ENCODE results near the gene DOCK2.

Gene DOCK2

DNA sequence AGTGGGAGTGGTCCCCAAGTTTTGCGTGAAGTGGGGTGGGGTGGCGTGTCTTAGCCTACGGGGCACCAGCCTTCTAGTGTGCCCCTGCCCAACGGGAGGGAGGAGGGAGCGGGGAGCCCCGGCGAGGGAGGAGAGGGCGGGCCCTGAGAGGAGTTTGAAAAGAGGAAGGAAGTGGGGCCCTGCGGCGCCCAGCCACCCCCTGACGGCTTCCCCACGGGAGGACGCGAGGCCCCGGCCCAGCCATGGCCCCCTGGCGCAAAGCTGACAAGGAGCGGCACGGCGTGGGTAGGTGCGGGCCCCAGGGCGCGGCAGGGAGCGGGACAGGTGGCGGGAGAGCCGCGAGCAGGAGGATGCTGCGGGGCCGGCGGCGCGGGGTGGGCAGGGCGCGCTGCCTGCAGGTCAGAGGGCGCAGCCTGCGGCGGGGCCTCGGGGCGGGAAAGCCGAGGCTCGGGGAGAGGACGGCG, at the start of gene DOCK2:
TSS of gene DOCK2 (plus strand) at position 191 of the 464 bp plus-strand sequence. CDS start at position 243, 52 bp downstream.
- Histone ChIP-seq H3K27ac (peak within 1 kb of the TSS; percentile 38), H3K9ac (peak within 1 kb of the TSS; percentile 42; the same call in 1 of the 2 replicates), H3K79me2 (ENCODE audit: insufficient read depth, low read depth) (no peaks in the 10 kb centered on the region), H2AFZ (ENCODE audit: low read depth) (peak within 1 kb of the TSS; percentile 59), H3K4me1 (ENCODE audit: low read depth, poor library complexity, severe bottlenecking) (no peaks in the 10 kb centered on the region), H3K4me2 (no peak within 1 kb of the TSS; the same call in 1 of the 2 replicates), H3K27me3 (ENCODE audit: insufficient read depth, low read depth) (no peaks in the 10 kb centered on the region), H3K4me3 (IDR thresholded peaks at IDR 0.05; ENCODE audit: insufficient read depth, low read depth, low read length) (no peak within 1 kb of the TSS), H4K20me1 (ENCODE audit: insufficient read depth) (no peaks in the 10 kb centered on the region), H3K36me3 (ENCODE audit: insufficient read depth) (no peaks in the 10 kb centered on the region)
- TF ChIP-seq, protein P1, sequence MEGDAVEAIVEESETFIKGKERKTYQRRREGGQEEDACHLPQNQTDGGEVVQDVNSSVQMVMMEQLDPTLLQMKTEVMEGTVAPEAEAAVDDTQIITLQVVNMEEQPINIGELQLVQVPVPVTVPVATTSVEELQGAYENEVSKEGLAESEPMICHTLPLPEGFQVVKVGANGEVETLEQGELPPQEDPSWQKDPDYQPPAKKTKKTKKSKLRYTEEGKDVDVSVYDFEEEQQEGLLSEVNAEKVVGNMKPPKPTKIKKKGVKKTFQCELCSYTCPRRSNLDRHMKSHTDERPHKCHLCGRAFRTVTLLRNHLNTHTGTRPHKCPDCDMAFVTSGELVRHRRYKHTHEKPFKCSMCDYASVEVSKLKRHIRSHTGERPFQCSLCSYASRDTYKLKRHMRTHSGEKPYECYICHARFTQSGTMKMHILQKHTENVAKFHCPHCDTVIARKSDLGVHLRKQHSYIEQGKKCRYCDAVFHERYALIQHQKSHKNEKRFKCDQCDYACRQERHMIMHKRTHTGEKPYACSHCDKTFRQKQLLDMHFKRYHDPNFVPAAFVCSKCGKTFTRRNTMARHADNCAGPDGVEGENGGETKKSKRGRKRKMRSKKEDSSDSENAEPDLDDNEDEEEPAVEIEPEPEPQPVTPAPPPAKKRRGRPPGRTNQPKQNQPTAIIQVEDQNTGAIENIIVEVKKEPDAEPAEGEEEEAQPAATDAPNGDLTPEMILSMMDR (conservative IDR thresholded peaks at IDR 0.05; ENCODE audit: low read depth, low read length): no peak

DNA sequence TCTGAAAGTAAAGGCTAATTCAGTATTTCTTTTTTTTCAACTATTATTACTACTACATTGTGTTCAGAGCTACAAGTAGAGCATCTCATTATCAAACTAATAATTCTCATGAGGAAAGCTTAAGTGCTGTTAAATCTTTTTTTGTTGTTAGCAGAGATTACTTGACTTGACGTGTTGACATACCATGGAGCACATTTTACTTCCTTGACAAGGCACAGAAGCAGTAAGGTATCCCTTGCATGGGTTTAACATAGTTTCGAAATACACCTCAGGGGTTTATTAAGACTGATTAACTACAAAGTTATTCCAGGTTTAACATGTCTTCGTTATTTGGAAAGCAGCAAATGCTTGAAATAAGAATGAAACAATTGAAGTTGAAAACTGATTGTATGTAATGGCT, 46.5 kb upstream of the DOCK2 start:
- H3K27ac ChIP-seq: no peak overlapping the region
- peaks cover 4% of the 10 kb centered on the region; the same call in 1 of the 2 replicates for H3K79me2 ChIP-seq (ENCODE audit: insufficient read depth, low read depth)
- no peaks in the 10 kb centered on the region for H4K20me1 ChIP-seq (ENCODE audit: insufficient read depth)
- H3K4me2 ChIP-seq: no peak overlapping the region
- TF ChIP-seq, protein P1 (conservative IDR thresholded peaks at IDR 0.05; ENCODE audit: low read depth, low read length): no peak
- H2AFZ ChIP-seq (ENCODE audit: low read depth): no peak overlapping the region
- H3K4me3 ChIP-seq (IDR thresholded peaks at IDR 0.05; ENCODE audit: insufficient read depth, low read depth, low read length): no peak overlapping the region
- H3K4me1 ChIP-seq (ENCODE audit: low read depth, poor library complexity, severe bottlenecking): no peaks in the 10 kb centered on the region
- H3K36me3 ChIP-seq (ENCODE audit: insufficient read depth): no peaks in the 10 kb centered on the region
- no peak overlapping the region for H3K9ac ChIP-seq
- H3K27me3 ChIP-seq (ENCODE audit: insufficient read depth, low read depth): no peaks in the 10 kb centered on the region

DNA sequence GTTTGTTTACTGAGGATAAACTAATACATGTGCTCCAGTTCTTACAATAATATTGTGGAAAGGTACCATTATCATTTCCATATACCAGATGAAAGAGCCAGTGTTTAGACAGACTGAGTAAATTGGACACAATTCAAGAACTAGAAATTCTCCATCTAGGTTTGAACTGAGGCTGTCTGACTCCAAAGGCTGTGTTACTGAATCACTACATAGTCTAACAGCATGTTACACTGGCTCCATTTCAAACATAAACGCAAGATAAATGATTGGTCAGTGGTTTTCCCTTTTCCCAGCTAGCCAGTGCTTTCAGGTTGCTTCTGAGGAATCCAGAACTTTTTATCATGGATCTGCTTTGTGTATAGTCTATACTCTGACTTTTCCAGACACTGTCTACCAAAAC, 45.4 kb upstream of the DOCK2 start:
- no peak overlapping the region for H3K4me3 ChIP-seq (IDR thresholded peaks at IDR 0.05; ENCODE audit: insufficient read depth, low read depth, low read length)
- H3K36me3 ChIP-seq (ENCODE audit: insufficient read depth): no peaks in the 10 kb centered on the region
- H4K20me1 ChIP-seq (ENCODE audit: insufficient read depth): no peaks in the 10 kb centered on the region
- H2AFZ ChIP-seq (ENCODE audit: low read depth): no peak overlapping the region
- H3K9ac ChIP-seq: no peak overlapping the region
- TF ChIP-seq, protein P1 (conservative IDR thresholded peaks at IDR 0.05; ENCODE audit: low read depth, low read length): no peak
- H3K4me2 ChIP-seq: no peak overlapping the region
- H3K27ac ChIP-seq: no peak overlapping the region
- no peaks in the 10 kb centered on the region for H3K79me2 ChIP-seq (ENCODE audit: insufficient read depth, low read depth)
- no peaks in the 10 kb centered on the region for H3K4me1 ChIP-seq (ENCODE audit: low read depth, poor library complexity, severe bottlenecking)
- no peaks in the 10 kb centered on the region for H3K27me3 ChIP-seq (ENCODE audit: insufficient read depth, low read depth)

DNA sequence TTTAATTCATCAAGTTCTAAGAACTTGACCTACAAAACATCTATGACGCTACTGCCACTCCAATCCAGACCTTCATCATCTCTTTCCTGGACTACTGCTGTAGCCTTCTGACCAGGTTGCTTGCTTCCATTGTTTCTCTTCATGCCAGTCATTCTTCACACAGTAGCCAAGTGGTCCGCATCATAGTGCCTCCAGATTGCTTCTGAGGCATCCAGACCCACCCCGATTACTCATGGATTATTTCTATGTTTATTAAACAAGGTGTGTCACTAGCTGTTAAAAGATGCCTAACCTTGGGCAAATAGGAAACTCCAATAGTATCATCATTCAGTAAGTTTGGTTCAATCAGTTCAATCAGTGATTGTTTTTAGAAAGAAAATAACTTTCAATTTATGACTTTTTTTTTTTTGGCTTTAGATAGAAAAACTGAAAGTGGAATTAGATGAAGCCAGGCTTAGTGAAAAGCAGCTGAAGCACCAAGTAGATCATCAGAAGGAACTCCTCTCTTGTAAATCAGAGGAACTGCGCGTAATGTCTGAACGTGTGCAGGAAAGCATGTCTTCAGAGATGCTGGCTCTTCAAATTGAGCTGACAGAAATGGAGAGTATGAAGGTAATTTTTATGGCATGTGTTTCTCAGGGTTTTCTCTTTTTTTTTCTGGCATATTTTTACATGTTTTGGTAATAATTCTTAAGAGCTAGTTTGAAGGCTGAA, 44.0 kb upstream of the DOCK2 start:
- H3K4me2 ChIP-seq: no peak overlapping the region
- H2AFZ ChIP-seq (ENCODE audit: low read depth): no peak overlapping the region
- H3K27me3 ChIP-seq (ENCODE audit: insufficient read depth, low read depth): no peaks in the 10 kb centered on the region
- no peaks in the 10 kb centered on the region for H3K79me2 ChIP-seq (ENCODE audit: insufficient read depth, low read depth)
- H3K4me1 ChIP-seq (ENCODE audit: low read depth, poor library complexity, severe bottlenecking): no peaks in the 10 kb centered on the region
- no peak overlapping the region for H3K9ac ChIP-seq
- no peaks in the 10 kb centered on the region; the same call in 1 of the 2 replicates for H3K36me3 ChIP-seq (ENCODE audit: insufficient read depth)
- H3K27ac ChIP-seq: no peak overlapping the region
- TF ChIP-seq, protein P1 (conservative IDR thresholded peaks at IDR 0.05; ENCODE audit: low read depth, low read length): no peak
- no peak overlapping the region for H3K4me3 ChIP-seq (IDR thresholded peaks at IDR 0.05; ENCODE audit: insufficient read depth, low read depth, low read length)
- no peaks in the 10 kb centered on the region for H4K20me1 ChIP-seq (ENCODE audit: insufficient read depth)

Data from KMS-11 (cell line).